Hematopoietic multipotent progenitor cell treated with erythropoietin and hydrocortisone succinate and interleukin-3 and kit ligand, for 17 days (in vitro differentiated cells): ENCODE measurements around the gene CD19.
A peak's percentile ranks its signal among the peaks of the same experiment; 100 is the strongest.
"Not testable (repeated sequence)": the region's sequence is repeated elsewhere in the genome, so short reads cannot be mapped to it uniquely, and the experiment has no call there.

Source experiments
- DNase-seq: peaks from one replicate; pipeline ENCODE4 v3.0.0-alpha.2; 2015; ENCODE audit warnings: low spot score

The CD19 gene

DNA sequence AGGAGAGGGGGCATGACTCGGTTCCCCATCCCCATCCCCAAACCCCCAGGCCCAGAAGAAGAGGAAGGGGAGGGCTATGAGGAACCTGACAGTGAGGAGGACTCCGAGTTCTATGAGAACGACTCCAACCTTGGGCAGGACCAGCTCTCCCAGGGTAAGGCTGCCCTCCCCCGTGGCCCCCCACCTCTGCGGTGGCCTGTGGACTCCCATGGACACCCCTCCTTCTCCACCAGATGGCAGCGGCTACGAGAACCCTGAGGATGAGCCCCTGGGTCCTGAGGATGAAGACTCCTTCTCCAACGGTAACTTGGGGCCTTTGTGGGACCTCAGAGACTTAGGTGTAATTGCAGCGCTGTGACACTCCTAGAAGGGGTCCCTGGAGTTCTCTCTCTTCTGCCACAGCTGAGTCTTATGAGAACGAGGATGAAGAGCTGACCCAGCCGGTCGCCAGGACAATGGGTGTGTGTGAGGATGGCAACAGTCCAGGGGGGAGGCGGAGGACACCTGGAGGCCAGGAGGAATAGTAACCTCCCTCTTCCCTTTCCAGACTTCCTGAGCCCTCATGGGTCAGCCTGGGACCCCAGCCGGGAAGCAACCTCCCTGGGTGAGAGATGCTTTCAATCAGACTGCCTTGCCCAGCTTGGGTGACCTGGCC lies 5.6 kb downstream of the CD19 start:
- no peak for DNase-seq

DNA sequence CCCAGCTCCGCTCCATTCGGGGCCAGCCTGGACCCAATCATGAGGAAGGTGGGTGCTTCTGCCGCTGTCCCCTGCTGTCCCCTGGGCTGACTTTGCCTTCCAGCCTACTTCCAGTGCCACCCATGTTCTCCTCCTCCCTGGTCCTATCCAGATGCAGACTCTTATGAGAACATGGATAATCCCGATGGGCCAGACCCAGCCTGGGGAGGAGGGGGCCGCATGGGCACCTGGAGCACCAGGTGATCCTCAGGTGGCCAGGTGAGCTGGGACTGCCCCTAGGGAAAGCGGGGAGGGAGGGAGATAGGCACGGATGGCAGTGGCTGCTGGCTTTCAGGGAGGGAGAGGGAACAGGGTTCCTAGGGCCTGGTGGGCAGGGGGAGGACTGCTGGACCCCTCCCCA lies 7.0 kb downstream of the CD19 start:
- DNase-seq = no peak

DNA sequence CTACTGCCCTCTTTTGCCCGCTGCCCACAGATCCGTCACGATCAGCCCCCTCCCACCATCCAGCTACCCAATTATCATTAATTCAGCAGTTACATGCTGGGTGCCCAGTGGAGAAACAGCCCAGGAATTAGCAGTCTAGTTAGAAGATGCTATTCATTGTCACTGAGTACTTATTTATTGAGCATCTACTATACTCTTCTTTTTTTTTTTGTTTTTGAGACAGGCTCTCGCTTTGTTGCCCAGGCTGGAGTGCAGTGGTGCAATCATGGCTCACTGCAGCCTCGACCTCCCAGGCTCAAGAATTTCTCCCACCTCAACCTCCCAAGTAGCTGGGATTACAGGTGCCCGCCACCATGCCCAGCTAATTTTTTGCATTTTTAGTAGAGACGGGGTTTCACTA lies 8.1 kb downstream of the CD19 start:
- not testable (repeated sequence) for DNase-seq

DNA sequence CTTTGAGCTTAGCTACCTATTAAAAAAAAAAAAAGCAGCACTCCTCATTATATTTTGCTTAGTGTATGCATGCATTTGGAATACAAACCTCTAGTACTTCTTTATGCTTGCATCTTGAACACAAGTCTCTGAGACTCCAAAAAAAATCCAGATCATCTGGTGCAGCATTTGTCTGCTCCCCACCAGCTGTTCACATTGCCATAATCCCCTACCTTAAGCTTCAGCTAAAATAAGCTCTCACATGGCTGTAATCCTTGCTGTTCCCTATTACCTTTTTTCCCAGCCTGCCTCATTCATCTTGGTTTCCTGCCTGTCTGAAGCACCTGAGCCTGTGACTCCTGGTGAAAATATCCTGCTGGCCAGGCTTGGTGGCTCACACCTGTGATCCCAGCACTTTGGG lies 11.5 kb downstream of the CD19 start:
- DNase-seq = no peak

DNA sequence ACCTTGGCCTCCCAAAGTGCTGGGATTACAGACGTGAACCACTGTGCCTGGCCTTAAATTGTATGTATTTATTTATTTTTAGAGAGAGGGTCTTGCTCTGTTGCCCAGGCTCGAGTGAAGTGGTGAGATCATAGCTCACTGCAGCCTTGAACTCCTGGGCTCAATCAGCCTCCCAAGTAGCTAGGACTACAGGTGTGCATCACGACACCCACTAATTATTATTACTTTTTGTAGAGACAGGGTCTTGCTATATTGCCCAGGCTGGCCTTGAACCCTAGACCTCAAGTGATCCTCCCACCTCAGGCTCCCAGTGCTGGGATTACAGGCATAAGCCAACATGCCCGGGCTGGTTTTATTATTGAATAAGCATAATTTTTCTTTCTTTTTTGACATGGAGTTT lies 14.9 kb downstream of the CD19 start:
- no peak for DNase-seq

DNA sequence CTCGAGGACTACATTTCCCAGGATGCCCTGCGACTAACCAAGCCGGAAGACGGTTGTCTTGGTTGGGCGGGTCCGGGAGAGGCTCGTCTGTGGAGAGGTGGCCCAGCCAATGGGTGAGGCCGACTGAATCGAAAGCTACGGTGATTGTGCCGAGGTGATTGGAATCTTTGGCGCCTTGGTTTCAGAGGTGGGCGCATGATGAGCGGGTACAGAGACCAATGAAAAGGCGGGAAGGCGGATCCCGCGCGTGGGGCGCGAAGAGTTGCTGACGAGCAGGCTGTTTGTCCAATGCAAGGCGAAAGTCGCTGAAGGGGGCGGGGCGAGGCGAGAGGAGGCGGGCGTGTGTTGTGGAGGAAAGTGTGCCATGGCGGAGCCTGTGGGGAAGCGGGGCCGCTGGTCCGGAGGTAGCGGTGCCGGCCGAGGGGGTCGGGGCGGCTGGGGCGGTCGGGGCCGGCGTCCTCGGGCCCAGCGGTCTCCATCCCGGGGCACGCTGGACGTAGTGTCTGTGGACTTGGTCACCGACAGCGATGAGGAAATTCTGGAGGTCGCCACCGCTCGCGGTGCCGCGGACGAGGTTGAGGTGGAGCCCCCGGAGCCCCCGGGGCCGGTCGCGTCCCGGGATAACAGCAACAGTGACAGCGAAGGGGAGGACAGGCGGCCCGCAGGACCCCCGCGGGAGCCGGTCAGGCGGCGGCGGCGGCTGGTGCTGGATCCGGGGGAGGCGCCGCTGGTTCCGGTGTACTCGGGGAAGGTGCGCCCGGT lies 19.1 kb downstream of the CD19 start, which contains the start of gene NFATC2IP:
Gene NFATC2IP (plus strand): TSS at position 290 of the 762 bp plus-strand sequence. CDS start 75 bp downstream, at position 365.
- peak; percentile 99 for DNase-seq

DNA sequence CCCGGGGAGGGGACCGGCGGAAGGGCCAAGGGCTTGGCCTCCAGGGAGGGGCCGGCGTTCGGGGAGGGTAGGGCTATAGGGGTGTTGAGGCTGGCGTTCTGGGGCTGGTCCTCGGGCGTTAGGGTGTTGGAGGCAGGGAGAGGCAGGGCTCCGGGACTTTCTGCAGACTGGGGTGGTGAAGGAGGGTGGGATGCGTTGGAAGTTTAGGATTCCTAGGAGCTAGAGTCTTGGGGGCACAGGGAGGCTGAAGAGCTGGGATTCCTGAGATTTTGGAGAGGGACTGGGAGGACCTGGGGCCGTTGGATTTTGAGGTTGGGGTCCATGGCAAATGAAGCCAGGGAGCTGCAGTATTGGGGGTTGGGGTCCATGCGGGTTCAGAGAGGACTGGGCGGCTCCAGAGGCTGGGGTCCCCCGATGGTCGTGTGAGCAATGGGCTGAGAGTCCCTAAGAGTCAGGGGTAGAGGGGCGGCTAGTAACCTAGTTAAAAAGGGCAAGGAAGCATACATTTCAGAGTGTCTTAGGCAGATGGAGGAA lies 19.7 kb downstream of the CD19 start:
- DNase-seq = peak; percentile 52

DNA sequence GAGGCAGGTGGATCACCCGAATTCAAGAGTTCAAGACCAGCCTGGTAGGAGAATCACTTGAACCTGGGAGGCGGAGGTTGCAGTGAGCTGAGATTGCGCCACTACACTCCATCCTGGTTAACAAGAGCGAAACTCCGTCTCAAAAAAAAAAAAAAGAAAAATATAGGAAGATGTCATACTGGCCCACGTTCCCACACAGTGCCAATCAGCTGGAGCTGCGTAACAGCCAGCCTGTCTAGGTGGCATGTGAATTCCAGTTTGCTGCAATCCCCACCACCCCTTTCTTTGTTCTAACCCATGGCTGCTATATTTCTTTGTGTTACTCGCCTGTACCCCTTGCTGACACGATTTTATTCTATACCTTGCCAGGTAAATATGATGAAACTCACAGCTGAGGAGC lies 26.4 kb downstream of the CD19 start:
- no peak for DNase-seq

DNA sequence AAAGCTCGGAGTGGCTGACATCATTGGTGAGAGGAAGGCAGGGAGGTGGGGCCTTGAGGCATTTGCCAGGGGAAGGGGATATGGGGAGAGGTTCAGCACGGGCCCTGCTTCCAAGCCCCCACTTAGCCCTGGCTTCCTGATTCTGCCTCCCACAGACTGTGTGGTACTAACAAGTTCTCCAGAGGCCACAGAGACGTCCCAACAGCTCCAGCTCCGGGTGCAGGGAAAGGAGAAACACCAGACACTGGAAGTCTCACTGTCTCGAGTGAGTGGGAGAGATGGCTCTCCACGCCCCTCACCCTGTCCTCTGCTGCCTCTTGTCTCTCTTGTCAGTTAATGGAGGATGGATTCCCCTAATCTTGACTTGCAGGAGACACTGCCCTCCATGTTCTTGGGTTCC lies 27.1 kb downstream of the CD19 start:
- DNase-seq = no peak

DNA sequence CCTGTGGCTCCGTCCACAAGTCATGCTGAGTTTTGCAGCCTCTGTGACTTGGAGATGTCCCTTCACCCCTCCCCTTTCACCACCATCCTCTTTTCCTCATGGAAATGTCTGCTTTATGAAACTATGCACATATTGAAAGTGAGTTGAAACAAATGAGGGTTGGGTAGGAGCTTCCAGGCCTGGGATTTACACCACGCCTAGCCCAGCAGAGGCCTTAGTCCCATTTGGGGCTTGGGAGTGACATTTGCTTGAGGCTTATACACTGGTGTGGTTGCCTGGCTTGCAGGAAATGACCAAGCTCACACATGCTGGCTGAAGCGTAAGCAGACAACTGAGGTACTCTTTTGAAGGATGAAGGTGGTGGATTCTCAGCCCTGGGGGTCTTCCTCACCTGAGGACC lies 32.3 kb downstream of the CD19 start:
- DNase-seq = no peak

DNA sequence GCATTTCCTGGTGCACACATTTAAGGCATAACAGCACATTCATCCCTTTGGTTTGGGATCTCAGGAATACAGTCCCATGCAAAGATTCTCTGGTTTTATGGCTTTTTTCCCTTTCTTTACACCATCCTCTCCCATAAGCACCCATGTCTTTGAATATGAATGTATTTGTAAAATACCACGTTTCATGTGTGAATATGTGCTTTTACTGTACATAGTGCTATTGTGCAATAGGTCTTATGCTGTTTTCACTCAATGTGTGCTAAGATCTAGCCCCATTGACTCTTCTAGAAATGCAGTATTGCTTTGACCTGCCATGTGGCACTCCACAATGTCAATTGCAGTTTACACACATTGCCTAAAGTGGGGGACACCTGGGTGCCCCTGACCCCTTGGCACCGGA lies 32.7 kb downstream of the CD19 start:
- no peak for DNase-seq

DNA sequence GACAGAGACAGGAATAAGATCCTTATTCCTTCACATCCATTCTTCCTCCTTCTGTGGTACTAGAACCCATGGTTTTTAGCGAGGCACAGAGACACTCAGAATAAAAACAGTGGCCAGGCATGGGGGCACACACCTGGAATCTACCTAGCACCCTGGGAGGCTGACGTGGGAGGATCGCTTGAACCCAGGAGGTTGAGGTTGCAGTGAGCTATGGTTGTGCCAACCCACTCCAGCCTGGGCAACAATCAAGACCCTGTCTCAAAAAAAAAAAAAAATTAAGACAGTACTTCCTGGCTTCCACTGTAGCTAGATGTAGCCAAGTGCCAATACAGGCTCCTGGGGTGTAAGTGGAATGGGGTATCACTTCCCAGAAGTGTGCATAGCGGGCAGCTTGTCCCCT lies 35.4 kb downstream of the CD19 start:
- DNase-seq = no peak

DNA sequence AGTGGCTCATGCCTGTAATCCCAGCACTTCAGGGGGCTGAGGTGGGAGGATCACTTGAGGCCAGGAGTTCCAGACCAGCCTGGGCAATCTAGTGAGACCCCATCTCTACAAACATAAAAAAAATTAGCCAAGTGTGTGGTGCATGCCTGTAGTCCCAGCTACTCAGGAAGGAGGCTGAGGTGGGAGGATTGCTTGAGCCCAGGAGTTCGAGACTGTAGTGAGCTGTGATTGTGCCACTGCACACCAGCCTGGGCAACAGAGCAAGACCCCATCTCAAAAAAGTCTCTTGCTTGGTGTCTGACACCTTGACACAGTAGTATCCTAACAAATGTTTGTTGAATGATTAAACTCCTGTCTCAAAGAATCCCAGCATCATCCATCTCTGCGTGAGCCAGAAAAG lies 37.9 kb downstream of the CD19 start:
- not testable (repeated sequence) for DNase-seq

DNA sequence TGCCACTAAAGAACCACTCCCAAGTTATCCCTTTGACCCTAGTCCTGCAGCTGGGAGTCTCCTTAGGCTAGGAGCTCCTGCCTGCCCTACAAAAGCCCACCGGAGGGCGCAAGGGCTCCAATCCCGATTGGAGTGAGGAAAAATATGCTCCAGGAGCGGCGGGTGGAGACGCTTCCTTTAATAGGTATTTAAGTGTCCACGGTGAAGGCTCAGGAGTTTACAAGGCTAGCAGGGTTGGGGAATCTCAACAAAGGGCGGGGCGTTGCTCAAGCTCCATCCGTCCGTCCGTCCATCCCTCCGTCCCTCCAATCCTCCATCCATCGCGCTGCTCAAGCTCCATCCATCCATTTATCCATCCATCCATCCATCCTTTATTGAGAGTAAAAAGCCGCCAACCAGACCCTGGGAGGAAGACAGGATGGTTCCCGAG lies 42.3 kb downstream of the CD19 start:
- peak; percentile 70 for DNase-seq

DNA sequence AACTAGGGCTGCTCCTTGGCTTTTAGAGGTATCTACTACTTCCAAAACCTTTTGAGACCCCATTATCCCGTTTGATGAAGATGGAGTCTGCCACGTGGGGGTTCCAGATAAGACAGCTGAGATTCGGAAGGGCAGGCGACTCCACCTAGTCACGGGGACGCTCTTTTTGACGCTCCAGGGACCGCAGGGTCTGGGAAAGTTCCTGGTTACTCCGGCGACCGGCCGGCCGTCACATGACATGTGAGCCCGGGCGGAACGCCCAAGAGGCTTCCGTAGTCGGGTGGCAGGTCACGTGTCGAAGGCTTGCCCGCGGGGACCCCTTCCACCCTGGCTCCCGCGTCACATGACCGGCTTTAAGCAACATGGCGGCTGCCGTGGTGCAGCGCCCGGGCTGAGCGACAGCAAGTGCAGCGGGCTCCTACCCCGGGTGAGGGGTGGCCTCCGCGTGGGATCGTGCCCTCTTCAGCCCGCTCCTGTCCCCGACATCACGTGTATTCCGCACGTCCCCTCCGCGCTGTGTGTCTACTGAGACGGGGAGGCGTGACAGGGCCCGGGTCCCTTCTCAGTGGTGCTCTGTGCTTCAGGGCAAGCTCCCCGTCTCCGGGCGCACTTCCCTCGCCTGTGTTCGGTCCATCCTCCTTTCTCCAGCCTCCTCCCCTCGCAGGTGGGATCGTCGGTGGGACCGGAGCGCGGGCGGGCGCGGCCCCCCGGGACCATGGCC lies 42.8 kb downstream of the CD19 start, which contains the start of gene SPNS1:
Gene SPNS1 (plus strand): TSS at position 342 of the 721 bp plus-strand sequence. CDS start 374 bp downstream, at position 716.
- DNase-seq = peak; percentile 93

DNA sequence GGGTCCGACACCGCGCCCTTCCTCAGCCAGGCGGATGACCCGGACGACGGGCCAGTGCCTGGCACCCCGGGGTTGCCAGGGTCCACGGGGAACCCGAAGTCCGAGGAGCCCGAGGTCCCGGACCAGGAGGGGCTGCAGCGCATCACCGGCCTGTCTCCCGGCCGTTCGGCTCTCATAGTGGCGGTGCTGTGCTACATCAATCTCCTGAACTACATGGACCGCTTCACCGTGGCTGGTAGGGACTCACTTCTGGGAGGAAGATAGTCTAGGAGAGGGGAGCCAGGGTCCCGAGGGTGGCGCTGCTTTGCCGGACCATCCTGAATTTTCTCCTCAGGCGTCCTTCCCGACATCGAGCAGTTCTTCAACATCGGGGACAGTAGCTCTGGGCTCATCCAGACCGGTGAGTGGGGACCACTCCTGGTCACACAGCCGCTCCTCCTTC lies 43.4 kb downstream of the CD19 start:
- peak; percentile 55 for DNase-seq

DNA sequence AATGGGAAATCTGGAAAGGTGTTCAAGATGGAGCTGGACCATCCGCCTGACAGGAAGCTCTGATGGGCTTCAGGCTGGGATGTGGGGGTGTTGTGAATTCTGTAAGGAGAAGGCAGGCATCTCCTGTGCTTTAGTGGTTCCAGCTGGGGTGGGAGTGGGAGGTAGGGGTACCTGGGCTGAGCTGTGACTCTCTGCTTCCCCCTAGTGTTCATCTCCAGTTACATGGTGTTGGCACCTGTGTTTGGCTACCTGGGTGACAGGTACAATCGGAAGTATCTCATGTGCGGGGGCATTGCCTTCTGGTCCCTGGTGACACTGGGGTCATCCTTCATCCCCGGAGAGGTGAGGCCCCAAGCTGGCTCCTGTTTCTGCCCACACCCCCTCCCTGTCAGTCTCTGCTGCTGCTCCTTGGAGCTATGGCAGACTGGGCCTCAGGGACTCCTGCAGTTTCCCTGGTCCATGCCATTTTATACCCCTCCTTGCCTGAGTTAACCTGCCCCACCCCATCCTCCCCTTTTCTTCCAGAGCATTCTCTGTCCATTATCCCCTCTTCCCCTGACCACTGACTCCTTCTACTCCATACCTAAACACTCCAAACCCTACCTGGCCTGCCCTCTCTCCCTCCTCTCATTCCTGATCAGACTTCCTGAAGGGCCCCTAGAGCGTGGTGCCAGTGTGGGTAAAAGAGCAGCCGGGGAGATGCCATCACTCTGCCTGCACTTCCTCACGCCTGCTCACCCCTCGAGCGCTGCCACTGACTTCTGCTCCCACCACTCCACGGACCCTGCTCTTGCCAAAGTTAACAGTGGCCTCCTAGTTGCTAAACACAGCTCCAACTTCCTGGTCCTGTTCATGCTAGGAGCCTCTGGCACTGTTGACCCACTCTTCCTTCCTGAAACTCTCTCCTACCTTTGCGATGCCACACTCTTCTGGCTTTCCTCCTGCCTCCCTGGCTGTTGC lies 46.2 kb downstream of the CD19 start:
- DNase-seq = peak; percentile 46

DNA sequence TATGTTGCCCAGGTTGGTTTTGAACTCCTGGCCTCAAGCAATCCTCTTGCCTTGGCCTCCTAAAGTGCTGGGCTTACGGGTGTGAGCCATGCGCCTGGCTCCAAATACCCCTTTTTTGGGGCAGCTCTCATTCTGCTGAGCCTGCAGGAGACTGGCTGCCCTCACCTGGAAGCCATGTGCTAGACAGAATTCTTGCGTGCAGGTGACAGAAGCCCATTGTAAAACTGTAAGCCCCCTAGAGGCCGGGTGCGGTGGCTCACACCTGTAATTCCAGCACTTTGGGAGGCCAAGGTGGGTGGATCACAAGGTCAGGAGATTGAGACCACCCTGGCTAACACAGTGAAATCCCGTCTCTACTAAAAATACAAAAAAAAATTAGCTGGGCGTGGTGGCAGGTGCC lies 48.6 kb downstream of the CD19 start:
- DNase-seq = not testable (repeated sequence)

DNA sequence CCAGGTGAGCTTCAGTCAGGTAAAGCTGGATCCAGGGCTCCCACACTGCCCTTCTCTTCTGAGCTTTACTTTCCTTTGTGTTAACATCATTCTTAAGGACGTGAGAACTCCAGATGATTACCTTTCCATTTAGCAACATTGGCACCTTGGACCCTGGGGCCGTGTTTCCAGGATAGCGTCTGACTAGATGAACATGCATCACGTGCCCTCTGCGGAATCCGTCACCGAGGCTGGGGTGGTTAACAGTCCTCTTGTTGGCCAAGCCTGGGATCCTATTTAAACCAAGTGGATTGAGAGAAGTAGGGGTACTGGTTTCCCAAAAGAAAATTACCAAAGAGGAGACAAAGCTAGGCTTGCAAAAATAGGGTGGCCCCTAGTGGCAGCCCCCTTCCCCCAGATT lies 49.2 kb downstream of the CD19 start:
- DNase-seq = no peak

DNA sequence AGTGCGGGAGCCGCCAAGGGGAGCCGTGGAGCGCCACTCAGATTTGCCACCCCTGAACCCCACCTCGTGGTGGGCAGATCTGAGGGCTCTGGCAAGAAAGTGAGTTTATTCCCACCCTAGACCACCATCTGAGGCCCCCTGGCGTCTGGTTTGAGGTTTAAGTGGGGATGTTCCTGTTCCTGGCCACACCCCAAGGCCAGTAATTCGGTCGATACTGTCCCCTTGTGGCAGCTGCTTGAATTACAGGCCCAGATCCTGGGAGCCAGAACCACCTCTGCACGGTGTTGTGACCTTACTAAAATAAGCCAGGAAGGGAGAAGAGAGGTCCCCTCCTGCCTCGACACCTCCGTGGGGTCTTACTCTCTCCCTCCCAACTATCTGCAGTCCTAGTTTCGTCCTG lies 49.7 kb downstream of the CD19 start:
- peak; percentile 74 for DNase-seq

DNA sequence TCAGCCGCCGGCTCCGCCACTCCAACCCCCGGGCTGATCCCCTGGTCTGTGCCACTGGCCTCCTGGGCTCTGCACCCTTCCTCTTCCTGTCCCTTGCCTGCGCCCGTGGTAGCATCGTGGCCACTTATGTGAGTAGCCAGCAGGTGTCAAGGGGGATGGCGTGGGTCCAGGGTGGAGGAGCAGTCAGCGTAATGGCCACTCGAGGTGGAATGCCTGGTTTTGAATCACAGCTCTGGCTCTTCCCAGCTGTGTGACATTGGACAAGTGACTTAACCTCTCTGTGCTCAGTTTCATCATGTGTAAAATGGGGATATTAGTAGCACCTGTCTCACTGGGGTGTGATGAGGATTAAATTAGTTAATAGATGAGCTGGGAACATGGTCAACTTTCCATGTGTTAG lies 50.6 kb downstream of the CD19 start:
- DNase-seq = no peak
